ENCODE data around the gene PPIP5K2.

The PPIP5K2 gene

GRCh38 chr5:103207653-103208052 lies 87.6 kb downstream of the PPIP5K2 start:
- H4K20me1 ChIP-seq (ENCODE audit: insufficient read depth, low read length), result no peaks in the 10 kb centered on the region
- no peak overlapping the region for H3K27ac ChIP-seq (ENCODE audit: low read length)
- DNase-seq, result no peak
- H3K9ac ChIP-seq (ENCODE audit: low read length), result no peak overlapping the region
- H3K36me3 ChIP-seq (replicated peaks; ENCODE audit: insufficient read depth, low read length), result no peaks in the 10 kb centered on the region
- no peak overlapping the region for H3K4me2 ChIP-seq (ENCODE audit: low read depth, low read length)
- no peaks in the 10 kb centered on the region for H3K27me3 ChIP-seq (replicated peaks; ENCODE audit: insufficient read depth, low read length)
- H3F3A ChIP-seq (ENCODE audit: insufficient read depth, low read length), result peaks cover 6% of the 10 kb centered on the region; the same call in 1 of the 2 replicates
- no peak overlapping the region for H3K4me3 ChIP-seq (ENCODE audit: low read length)
- peaks cover 14% of the 10 kb centered on the region for H3K4me1 ChIP-seq (ENCODE audit: low read length)
- H2AFZ ChIP-seq (ENCODE audit: low read length), result no peak overlapping the region
- no peaks in the 10 kb centered on the region for H3K9me2 ChIP-seq (replicated peaks; ENCODE audit: insufficient read depth, low read length)
- no peak for TF ChIP-seq CTCF (IDR thresholded peaks at IDR 0.05; ENCODE audit: low read length)
- no peaks in the 10 kb centered on the region for H3K9me3 ChIP-seq (replicated peaks; ENCODE audit: insufficient read depth, low read length)
- no peaks in the 10 kb centered on the region for H3K79me2 ChIP-seq (ENCODE audit: low read length)

GRCh38 chr5:103208460-103208859 lies 88.4 kb downstream of the PPIP5K2 start:
- H3K9ac ChIP-seq (ENCODE audit: low read length), result no peak overlapping the region
- no peak overlapping the region for H3K4me2 ChIP-seq (ENCODE audit: low read depth, low read length)
- no peaks in the 10 kb centered on the region for H3K9me2 ChIP-seq (replicated peaks; ENCODE audit: insufficient read depth, low read length)
- H3K79me2 ChIP-seq (ENCODE audit: low read length), result no peaks in the 10 kb centered on the region
- no peaks in the 10 kb centered on the region for H4K20me1 ChIP-seq (ENCODE audit: insufficient read depth, low read length)
- H3K4me3 ChIP-seq (ENCODE audit: low read length), result no peak overlapping the region
- no peak overlapping the region for H2AFZ ChIP-seq (ENCODE audit: low read length)
- TF ChIP-seq EZH2phosphoT487 (IDR thresholded peaks at IDR 0.05; ENCODE audit: low read length) (no peak), EZH2 (optimal IDR thresholded peaks at IDR 0.05; ENCODE audit: low read depth, low read length) (no peak), CTCF (IDR thresholded peaks at IDR 0.05; ENCODE audit: low read length) (no peak)
- DNase-seq, result no peak
- H3K27ac ChIP-seq (ENCODE audit: low read length), result no peak overlapping the region
- no peaks in the 10 kb centered on the region for H3K36me3 ChIP-seq (replicated peaks; ENCODE audit: insufficient read depth, low read length)
- no peaks in the 10 kb centered on the region for H3K27me3 ChIP-seq (replicated peaks; ENCODE audit: insufficient read depth, low read length)
- H3K4me1 ChIP-seq (ENCODE audit: low read length), result peaks cover 14% of the 10 kb centered on the region
- peaks cover 6% of the 10 kb centered on the region; the same call in 1 of the 2 replicates for H3F3A ChIP-seq (ENCODE audit: insufficient read depth, low read length)
- no peaks in the 10 kb centered on the region for H3K9me3 ChIP-seq (replicated peaks; ENCODE audit: insufficient read depth, low read length)

- TF ChIP-seq CTCF (IDR thresholded peaks at IDR 0.05; ENCODE audit: low read length) (no peak), EZH2 (optimal IDR thresholded peaks at IDR 0.05; ENCODE audit: low read depth, low read length) (no peak), EZH2phosphoT487 (IDR thresholded peaks at IDR 0.05; ENCODE audit: low read length) (no peak)
- Histone ChIP-seq H3K4me2 (ENCODE audit: low read depth, low read length) (no peak overlapping the region), H3F3A (ENCODE audit: insufficient read depth, low read length) (peaks cover 6% of the 10 kb centered on the region; the same call in 1 of the 2 replicates), H3K27me3 (replicated peaks; ENCODE audit: insufficient read depth, low read length) (no peaks in the 10 kb centered on the region), H3K4me3 (ENCODE audit: low read length) (no peak overlapping the region), H3K4me1 (ENCODE audit: low read length) (peaks cover 14% of the 10 kb centered on the region), H3K36me3 (replicated peaks; ENCODE audit: insufficient read depth, low read length) (no peaks in the 10 kb centered on the region), H3K79me2 (ENCODE audit: low read length) (no peaks in the 10 kb centered on the region), H3K9ac (ENCODE audit: low read length) (no peak overlapping the region), H3K9me3 (replicated peaks; ENCODE audit: insufficient read depth, low read length) (no peaks in the 10 kb centered on the region), H2AFZ (ENCODE audit: low read length) (no peak overlapping the region), H3K27ac (ENCODE audit: low read length) (no peak overlapping the region), H4K20me1 (ENCODE audit: insufficient read depth, low read length) (no peaks in the 10 kb centered on the region), H3K9me2 (replicated peaks; ENCODE audit: insufficient read depth, low read length) (no peaks in the 10 kb centered on the region)
- no peak for DNase-seq
These were observed 89.0 kb downstream of the PPIP5K2 start for GRCh38 chr5:103209065-103209464.
